Measurements from ENCODE around the gene MRGPRG.

MRGPRG gene

DNA sequence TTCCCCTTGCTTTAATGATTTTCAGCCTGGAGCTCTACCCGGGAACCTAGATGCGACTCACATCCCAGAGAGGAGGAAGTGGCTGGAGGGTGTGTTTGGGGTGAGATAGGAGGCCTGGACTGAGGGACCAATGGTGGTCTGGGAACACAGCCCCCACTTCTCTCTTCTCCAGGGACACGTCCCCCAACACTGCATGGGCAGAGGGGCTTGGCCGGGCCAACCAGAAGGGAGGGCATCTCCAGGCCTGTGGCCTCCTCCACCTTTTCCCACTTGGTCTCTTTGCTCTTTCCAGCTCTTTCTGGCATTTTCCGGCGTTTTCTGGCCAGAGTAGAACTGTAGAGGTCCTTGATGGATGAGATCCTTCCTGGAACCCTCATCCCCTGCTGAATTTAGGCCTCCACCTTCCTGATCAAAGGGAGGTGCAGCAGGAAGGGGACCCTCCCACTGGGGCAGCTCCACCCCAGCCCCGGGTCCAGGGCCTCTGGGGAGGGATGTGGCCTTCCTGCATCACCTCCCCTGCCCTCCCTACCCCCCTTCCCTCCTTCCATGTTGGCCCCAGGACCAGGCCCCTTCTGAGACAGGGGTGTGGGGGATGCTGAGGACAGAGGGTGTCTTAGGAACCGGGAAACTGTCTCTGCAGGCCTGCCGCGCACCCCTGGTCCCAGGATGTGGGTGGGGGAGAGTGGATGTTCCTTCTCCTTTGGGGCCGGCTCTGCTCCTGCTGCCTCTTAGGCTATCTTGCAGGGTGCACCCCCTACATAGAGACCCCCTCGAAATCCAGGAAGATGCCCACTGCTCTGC, 24.4 kb downstream of the MRGPRG start:
- no peak for DNase-seq (ENCODE audit: low spot score)

DNA sequence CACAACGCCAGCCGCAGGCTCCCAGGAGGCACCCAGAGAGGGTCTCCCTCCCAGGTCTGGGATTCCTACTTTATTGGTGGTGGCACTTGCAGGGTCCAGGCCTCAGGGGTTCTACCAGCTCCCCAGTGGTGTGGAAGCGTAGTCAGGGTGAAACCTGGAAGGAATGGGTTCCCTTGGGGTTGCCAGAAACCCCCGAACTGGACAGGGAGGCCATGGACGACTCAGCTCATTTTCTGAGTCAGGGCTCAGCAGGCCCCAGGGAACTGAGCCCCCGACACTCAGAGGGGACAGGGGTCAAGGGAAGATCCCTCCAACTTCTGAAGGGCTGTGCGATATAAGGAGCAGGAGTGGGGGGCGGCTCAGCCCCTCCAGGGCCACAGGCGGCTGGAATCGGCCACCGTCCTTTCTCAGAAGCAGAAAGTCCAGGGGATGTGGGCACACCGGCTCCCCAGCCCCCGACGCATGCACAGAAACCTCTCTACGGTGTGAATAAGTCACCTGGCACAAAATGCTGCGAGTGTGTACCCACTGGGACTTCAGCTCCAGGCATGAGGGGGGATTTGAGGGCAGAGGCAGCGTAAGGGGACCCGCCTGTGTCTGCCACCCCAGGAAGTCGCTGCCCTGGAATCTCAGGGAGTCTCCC, 25.1 kb downstream of the MRGPRG start:
- no peak for DNase-seq (ENCODE audit: low spot score)

DNA sequence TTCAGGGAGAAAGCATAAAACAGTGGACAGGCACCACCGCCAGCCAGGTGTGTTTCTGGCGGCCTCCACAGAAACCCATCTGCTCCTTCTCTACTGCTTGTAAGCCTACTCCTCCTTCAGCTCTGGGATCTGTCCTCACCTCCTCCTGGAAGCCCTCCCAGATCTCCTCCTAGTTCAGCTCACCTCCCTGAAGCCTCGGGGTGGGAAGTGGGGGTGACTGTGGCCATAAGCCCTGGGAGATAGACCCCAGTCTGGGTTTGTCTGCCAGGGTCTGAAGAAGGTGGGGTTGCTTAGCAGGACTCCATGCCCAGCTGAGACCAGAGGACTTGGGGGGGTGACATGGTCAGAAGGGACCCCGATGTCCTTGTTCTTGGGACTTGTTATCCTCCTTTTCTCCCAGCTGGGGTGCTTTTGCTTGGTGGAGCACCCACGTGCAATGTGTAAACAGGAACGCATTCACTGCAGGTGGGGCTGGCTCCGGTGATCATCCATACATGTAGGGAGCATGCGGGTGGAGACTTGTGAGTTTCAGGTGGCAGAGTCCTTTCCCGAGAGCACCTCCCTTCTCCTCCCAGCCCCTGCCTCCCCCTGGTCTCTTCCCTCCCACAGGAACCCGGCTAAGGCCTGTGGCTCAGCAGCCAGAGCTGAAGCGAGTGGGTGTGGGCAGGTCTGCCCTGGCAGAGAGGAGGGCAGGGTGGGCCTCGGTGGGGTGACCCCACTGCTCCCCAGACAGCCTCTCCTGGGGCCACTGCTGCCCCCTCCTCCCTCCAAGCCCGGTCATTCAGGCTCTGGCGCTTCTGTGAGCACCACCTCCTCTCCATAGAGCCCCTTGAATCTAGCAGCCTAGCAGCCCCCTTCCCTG, 25.9 kb downstream of the MRGPRG start:
- no peak for DNase-seq (ENCODE audit: low spot score)

DNA sequence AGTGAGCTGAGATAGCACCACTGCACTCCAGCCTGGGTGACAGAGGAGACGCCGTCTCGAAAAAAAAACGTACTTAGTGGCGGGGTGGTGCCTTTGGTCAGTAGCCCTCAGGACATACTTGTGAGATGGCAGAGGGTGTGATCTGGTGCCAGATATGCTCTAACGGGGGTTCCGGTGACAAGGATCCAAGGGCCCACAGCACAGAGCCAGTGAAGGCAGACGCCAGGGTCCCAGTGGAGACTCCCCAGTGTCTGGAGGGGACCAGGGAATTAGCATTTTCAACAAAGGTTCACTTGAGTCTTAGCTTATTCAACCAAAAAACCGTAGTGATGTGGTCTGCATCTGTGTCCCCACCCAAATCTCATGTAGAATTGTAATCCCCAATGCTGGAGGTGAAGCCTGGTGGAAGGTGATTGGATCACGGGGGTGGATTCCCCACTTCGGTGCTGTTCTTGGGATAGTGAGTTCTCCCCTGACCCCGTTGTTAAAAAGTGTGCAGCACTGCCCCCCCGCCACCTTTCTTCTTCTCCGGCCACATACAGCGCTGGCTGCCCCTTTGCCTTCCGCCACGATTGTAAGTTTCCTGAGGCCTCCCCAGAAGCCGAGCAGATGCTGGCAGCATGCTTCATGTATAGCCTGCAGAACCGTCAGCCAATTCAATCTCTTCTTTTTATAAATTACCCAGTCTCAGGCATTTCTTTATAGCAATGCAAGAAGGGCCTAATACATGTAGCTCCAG, 26.9 kb downstream of the MRGPRG start:
- DNase-seq (ENCODE audit: low spot score): no peak

DNA sequence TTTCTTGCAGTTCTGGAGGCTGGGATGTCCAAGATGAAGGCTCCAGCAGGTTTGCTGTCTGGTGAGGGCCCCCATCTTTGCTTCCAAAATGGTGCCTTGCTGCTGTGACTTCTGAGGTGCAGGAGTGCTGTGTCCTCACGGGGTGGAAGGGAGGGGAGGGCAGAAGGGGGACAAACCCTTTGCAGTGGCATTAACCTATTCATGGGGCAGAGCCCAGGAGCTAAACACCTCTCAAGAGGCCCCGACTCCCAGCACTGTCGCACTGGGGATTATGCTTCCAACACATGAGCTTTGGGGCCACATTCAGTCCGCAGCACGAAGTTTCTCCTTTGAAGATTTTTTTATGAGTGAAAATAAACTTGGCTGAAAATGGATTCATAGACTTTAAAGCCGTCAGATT, 28.0 kb downstream of the MRGPRG start:
- no peak for DNase-seq (ENCODE audit: low spot score)

DNA sequence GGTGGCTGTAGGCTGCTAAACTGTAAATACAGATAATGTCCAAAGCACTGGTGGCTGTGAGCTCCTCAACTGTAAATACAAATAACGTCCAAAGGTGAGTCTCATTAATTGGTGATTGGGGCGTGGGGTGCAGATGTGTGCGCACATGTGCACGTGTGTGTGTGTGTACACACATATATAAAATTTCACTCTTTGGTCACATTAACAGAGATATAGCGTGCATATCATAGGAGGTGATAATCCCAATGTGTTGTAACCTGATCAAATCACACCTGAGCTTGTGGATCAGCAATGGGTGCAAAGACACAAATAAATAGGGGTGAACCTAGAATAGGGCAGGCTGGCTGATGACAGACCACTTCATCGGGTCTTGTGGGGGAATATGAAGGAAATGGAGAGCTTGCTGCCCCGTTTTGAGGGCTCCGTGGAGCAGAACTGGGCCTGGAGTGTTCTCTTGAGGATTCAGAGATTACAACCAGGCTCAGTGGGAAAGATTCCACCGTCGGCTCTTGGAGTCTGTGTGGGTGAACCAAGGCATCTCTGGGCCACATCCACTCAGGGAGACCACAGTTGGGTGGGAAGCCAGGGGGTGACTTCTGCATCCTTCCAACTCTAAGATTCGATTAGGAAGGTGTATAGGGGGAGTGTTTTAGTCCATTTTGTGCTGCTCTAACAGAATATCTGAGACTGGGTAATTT, 28.6 kb downstream of the MRGPRG start:
- DNase-seq (ENCODE audit: low spot score): no peak

DNA sequence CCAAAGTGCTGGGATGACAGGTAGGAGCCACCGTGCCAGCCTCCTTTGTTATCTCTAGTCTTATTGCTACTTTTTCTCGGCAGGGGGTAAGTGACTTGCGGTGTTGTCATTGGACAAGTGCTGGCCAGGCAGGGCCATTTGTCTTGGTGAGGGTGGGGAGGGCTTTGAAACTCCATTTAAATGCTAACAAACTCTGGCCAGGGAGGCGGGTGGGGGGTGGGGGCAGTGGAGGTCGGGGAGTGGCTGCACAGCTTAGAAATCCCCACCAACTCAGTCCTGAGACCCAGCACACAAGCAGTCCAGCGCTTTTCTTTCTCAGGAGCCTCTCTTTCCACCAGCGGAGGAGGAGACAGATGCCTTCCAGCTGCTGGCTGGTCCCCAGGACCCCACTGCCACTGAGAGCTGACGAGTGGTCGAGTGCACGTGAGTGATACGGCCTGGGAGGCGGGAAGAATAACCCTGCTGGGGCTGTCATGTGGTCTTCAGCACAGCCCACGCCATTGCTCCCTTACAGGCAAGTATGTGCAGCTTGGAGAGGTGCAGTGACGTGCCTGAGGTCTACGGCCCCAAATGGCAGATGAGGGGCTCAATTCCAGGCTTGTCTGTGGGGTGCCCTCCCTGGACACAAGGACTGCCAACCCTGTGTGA, 29.3 kb downstream of the MRGPRG start:
- DNase-seq (ENCODE audit: low spot score): no peak

DNA sequence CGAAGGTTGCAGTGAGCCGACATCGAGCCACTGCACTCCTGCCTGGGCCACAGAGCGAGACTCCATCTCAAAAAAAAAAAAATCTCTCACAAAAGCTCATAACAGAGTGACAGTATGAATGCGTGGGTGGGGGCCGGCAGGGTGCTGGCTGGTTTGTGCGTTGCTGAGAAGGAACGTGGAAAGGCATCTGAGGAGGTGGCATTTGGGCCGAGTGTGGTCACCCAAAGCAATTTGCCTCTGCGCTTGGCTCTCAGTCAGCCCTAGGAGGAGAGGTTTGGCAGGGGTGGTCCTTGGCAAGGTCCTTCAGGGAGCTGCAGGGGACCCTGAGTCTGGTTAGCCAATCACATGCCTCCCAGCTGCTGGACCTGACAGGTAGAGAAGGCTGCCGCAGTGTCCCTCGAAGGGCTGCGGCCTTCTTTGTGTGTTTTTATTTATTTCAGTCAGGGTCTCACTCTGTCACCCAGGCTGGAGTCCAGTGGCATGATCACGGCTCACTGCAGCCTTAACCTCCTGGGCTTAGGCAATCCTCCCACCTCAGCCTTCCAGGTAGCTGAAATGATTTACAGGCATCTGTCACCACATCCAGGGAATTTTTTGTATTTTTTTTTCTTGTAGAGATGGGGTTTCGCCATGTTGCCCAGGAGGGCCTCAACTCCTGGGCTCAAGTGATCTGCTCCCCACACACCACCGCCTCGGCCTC, 30.0 kb downstream of the MRGPRG start:
- no peak for DNase-seq (ENCODE audit: low spot score)

DNA sequence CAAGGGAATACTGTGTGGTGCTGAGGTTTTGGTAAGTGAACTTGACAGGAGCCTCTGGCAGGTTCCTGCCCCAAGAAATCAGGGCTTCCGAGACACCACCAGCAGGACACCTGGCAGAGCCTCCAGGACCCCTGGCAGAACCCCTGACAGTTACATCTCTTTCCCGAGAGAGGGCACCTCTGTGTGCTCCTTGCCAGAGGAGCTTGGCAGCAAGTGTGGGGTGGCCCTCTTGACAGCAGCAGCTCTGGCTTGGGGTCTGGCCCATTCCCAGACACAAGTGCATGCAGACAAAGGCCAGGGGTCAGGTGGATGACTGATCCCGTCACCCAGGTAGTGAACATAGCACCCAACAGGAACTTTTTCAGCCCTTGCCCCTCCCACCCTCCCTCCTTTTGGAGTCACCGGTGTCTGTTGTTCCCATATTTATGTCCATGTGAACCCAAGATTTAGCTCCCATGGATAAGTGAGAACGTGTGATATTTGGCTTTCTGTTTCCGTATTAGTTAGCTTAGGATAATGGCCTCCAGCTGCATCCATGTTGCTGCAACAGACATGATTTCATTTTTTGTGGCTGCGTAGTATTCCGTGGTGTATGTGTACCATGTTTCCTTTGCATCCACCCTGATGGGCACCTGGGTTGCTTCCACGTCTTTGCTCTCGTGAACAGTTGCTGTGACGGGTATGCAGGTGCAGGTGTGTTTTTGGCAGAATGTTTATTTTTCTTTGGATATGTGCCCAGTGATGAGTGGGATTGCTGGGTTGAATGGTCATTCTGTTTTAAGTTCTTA, 32.3 kb downstream of the MRGPRG start:
- DNase-seq (ENCODE audit: low spot score): no peak

DNA sequence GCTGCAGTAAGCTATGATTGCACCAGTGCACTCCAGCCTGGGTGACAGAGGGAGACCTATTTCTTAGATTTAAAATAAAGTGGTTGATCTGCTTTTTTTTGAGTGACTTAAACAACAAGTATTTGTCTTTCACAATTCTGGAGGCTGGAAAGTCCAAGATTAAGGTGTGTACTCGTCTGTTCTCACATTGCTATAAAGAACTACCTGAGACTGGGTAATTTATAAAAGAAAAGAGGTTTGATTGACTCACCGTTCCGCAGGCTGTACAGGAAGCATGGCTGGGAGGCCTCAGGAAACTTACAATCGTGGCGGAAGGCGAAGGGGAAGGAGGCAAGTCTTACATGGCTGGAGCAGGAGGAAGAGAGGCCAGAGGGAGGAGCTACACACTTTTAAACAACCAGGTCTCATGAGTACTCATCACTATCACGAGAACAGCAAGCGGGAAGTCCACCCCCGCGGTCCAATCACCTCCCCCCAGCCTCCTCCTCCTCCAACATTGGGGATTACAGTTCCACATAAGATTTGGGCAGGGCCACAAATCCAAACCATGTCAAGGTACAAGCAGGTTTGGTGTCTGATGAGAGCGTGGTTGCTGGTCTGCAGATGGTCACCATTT, 33.8 kb downstream of the MRGPRG start:
- no peak for DNase-seq (ENCODE audit: low spot score)

DNA sequence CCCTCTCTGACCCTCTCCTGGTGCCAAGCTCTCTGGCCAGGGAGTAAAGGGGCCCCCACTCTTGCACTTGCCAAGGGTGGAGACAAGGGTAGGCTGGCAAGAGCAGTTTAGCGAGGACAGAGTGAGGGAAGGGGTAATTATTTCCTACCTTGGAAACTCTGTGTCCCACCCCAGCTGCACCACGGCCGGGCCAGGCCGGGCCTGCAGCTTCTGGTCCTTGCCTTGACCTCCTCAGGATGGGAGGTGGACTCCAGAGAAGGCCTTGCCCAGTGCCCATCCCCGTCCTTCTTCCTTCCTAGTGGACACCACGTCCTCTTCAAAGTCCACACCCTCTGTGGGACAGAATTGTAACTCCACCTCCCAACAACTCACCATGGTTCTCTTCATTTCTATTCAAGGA, 35.1 kb downstream of the MRGPRG start:
- DNase-seq (ENCODE audit: low spot score): no peak

DNA sequence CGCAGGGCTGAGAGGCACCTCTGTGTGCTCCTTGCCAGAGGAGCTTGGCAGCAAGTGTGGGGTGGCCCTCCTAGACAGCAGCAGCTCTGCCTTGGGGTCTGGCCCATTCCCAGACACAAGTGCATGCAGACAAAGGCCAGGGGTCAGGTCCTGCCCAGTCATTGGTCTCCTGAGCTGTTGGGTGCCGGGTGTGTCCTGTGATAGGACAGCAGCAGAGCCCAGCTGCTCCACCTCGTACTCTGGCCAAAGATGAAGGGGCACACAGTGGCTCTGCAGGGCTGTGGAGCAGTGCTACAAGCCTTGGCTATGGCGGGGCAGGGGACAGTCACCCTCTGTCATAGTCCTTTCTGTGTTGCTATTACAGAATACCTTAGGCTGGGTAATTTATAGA, 36.2 kb downstream of the MRGPRG start:
- DNase-seq (ENCODE audit: low spot score): no peak

DNA sequence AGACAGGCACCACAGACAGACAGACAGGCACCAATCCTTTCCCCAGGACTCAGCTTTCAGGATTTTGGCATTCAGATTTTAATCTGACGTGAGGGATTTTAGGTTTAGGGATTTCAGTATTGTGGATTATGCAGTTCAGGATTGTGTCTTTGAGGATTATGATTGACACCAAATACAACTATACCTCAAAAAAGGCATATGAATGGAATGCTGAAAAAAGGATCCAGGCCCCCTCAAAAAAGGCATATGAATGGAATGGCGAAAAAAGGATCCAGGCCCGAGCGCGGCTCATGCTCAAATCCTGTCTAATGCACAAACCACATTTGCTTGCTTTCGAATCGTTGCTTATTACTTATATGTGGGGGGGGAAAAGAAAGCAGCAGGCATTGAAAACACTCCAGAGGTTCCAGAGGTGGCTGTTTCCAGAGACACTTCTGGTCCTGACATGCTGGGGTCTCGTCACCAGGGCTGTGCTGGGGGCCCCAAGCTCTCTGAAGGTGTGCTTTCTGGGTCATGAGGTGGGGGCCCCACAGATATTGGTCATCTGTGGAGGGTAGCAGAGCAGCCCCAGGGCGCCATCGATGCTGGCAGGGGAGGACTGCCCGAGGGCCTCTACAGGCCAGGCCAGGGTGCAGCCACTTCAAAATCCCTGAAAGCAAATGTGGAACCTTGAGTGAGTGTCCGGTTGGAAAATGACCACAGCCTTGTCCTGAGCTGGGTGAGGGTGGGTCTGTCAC, 36.7 kb downstream of the MRGPRG start:
- DNase-seq (ENCODE audit: low spot score): no peak

DNA sequence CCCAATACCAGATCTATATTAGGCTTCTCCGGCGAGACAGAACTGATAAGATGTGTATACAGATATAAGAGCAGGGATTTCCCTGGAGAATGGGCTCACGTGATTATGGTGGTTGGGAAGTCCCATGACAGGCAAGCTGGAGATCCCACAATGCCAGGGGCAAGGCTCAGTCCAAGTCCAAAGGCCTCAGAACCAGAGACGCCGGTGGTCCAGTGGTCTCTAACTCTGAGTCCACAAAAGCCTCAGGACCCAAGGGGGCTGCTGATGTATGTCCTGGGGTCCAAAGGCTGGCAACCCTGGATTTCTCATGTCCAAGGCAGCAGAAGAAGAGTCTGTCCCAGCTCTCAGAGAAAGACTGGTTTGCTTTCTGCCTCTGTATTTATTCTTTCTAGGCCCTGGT, 37.7 kb downstream of the MRGPRG start:
- no peak for DNase-seq (ENCODE audit: low spot score)

DNA sequence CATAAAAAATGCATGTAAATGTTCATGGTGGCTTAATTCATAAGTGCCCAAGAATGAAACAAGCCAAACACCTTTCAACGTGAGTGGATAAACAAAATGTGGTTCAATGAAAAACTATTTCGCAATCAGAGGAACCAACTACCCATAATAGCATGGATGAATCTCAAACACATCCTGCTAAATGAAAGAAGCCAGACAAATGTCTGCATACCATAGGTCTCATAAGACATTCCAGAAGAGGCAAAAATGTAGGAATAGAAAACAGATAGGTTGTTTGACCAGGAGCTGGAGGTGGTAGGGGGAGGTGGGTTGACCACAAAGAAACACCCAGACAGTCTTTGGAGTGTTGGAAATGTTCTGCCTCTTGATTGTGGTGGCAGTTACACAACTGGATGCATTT, 40.3 kb downstream of the MRGPRG start:
- DNase-seq (ENCODE audit: low spot score): peak; percentile 34

DNA sequence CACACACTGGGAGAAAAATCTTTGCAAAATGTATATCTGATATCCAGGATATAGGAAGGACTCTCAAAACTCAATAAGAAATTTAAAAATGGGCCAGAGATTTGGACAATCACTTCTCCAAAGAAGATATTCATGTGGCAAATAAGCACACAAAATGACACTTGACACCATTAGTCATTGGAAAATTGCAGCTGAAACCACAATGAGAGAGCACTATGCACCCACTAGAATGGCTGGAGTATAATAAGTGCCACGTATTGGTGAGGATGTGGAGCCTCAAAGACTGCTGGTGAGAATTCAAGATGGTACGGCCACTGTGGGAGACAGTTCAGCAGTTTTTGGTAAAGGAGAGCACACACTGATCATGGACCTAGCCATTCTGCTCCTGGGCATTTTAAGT, 40.7 kb downstream of the MRGPRG start:
- peak; percentile 56 for DNase-seq (ENCODE audit: low spot score)

DNA sequence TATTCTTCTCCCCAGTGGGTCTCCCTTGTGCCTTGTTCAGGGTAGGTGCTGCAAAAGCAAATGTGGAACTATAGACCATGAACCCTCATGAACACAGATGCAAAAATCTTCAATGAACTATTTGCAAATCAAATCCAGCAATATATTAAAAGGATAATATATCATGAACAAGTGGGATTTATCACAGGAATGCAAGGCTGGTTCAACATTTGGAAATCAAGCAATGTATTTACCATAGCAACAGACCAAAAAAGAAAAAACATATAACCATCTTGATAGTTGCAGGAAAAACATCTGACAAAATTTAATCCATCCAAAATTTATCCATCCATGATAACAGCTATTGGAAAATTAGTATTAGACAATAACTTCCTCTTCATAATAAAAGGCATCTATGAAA, 42.1 kb downstream of the MRGPRG start:
- no peak for DNase-seq (ENCODE audit: low spot score)

DNA sequence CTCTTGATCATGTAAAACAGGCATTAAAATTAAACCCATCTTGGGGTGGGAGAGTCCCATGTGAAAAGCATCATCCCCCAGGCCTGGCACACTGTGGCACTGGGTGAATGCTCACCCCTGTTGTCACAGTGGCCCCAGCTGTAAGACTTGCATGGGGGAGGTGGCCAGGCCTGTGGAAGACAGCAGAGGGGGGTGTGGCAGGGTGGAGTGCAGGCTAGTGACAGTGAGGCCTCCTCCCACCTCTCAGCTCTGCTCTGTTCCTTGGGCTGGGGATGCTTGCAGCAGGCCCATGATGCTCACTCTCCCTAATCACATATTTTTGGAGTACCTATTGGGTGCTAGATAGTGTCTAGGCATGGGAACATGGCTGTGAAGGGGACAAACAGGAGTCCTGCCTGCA, 43.4 kb downstream of the MRGPRG start:
- no peak for DNase-seq (ENCODE audit: low spot score)

DNA sequence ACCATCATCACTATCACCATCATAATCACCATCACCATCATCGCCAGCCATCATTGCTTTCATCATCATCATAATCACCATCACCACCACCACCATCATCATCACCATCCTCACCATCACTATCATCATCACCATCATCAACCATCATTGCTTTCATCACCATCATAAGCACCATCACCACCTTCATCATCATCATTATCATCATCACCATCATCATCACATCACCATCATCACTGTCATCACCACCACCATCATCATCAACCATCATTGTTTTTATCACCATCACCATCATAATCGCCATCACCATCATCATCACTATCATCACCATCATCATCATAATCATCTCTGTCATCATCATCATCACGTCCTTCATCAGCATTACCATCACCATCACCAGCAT, 44.2 kb downstream of the MRGPRG start:
- DNase-seq (ENCODE audit: low spot score): no peak

Data from SW480 (cell line).